MCF 10A (cell line): ENCODE results near the gene C1orf94. TPM values are rescaled to one million over a fixed set of nuclear protein-coding genes. Genes with fewer than 3 reads are reported as not detected.

Source experiments
- BruUV-seq: library from RNA; stranded (reverse); fragments of 400-500 nt; replicated peaks from 2 replicates; lab custom pipeline; 2021; lab: Mats Ljungman, UMichigan
- CTCF ChIA-PET: fragments of 300-600 bp; sonication (Branson Sonifier 250); formaldehyde crosslinking; extraction: SDS; loops from one replicate; lab custom pipeline; 2021; ENCODE audit warnings: antibody characterized with exemption, inconsistent platforms; lab: Yijun Ruan, JAX
- POLR2A ChIA-PET: fragments of 300-600, 350-650 bp; sonication (Branson Sonifier 250); formaldehyde crosslinking; extraction: SDS; loops from one replicate; lab custom pipeline; 2020; ENCODE audit warnings: antibody characterized with exemption, inconsistent platforms; lab: Yijun Ruan, JAX
- DNase-seq: peaks from one replicate; pipeline ENCODE4 v3.0.0-alpha.2; 2018; ENCODE audit not compliant: unreplicated experiment
- H3K27ac Mint-ChIP-seq: one replicate; pipeline ENCODE4 v1.8.0; 2022; ENCODE audit warnings: mild to moderate bottlenecking, low read depth, mixed read lengths; ENCODE audit not compliant: unreplicated experiment
- H3K27me3 Mint-ChIP-seq: one replicate; pipeline ENCODE4 v1.8.0; 2022; ENCODE audit warnings: mixed read lengths; ENCODE audit not compliant: insufficient read depth, unreplicated experiment
- H3K36me3 Mint-ChIP-seq: one replicate; pipeline ENCODE4 v1.8.0; 2022; ENCODE audit warnings: mild to moderate bottlenecking, moderate library complexity, mixed read lengths; ENCODE audit not compliant: insufficient read depth, unreplicated experiment
- H3K4me1 Mint-ChIP-seq: one replicate; pipeline ENCODE4 v1.8.0; 2022; ENCODE audit warnings: mixed read lengths; ENCODE audit not compliant: insufficient read depth, unreplicated experiment
- H3K4me3 Mint-ChIP-seq: one replicate; pipeline ENCODE4 v1.8.0; 2022; ENCODE audit warnings: mild to moderate bottlenecking, moderate library complexity, mixed read lengths; ENCODE audit not compliant: unreplicated experiment
- H3K9me3 Mint-ChIP-seq: one replicate; pipeline ENCODE4 v1.8.0; 2022; ENCODE audit warnings: mixed read lengths; ENCODE audit not compliant: unreplicated experiment
- intact Hi-C: fragments of 100-400 bp; cut with micrococcal nuclease; formaldehyde crosslinking; loops from 2 replicates; pipeline ENCODE4 v1.14.1; 2022
- total RNA-seq: library from RNA; stranded (reverse); gene quantifications from 2 replicates; pipeline ENCODE4 v1.2.3, GENCODE V29; 2022
- TF ChIP-seq, protein P1 (sequence below): fragments of 200-600 bp; IDR thresholded peaks from one replicate; pipeline ENCODE4 v1.8.0; 2022; ENCODE audit warnings: antibody characterized with exemption, mild to moderate bottlenecking; ENCODE audit not compliant: unreplicated experiment

C1orf94 gene
- total RNA-seq, 1 experiment from 2014 or later, result not detected

DNA sequence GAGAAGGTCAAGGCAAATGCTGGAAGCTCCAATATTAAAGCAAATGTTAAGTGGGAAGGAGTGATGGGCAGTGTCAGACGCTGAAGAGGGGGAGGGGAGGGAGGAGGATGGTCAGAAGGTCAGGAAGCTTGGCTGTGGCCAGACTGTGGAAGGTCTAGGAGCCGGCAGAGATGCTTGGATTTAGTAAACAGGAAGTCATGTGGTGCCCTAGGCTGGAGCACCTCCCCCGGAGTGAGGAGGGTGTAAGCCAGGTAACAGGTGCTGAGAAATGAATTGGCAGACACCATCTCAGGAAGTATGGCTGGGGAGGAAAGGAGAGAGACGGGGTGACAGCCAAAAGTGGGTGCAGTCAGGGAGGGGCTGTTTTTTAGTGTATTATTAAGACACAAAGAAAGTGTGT, 29.4 kb upstream of the C1orf94 start:
- H3K27me3 Mint-ChIP-seq, result no peaks in the 10 kb centered on the region
- no peak overlapping the region for H3K27ac Mint-ChIP-seq
- CTCF ChIA-PET, result no interaction called here
- TF ChIP-seq, protein P1, sequence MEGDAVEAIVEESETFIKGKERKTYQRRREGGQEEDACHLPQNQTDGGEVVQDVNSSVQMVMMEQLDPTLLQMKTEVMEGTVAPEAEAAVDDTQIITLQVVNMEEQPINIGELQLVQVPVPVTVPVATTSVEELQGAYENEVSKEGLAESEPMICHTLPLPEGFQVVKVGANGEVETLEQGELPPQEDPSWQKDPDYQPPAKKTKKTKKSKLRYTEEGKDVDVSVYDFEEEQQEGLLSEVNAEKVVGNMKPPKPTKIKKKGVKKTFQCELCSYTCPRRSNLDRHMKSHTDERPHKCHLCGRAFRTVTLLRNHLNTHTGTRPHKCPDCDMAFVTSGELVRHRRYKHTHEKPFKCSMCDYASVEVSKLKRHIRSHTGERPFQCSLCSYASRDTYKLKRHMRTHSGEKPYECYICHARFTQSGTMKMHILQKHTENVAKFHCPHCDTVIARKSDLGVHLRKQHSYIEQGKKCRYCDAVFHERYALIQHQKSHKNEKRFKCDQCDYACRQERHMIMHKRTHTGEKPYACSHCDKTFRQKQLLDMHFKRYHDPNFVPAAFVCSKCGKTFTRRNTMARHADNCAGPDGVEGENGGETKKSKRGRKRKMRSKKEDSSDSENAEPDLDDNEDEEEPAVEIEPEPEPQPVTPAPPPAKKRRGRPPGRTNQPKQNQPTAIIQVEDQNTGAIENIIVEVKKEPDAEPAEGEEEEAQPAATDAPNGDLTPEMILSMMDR, result no peak
- H3K36me3 Mint-ChIP-seq, result peaks cover 7% of the 10 kb centered on the region
- POLR2A ChIA-PET, result no interaction called here
- peaks cover 22% of the 10 kb centered on the region for H3K9me3 Mint-ChIP-seq
- intact Hi-C loops, result no loop called here
- DNase-seq, result no peak
- no peaks in the 10 kb centered on the region for H3K4me1 Mint-ChIP-seq
- BruUV-seq, result no TSS peak
- H3K4me3 Mint-ChIP-seq, result no peak overlapping the region

DNA sequence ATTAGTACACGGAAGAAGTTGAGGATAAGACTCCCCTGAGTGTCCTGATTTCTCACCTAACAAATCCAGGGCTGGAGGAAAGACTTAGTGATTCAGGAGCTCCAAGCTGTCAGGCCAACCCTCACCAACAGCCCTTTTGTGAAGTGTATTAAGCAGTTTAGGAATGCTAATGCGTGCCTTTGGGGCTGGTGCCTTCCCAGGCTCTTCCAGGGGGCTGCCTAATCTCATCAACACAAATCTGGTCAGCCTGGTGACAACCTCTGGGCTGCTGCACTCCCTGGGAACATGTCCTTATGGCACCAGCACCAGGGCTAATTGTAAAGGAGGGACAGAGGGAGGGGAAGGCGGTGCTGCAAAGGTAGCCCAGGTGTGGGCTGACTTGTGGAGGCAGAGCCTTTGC, 27.2 kb upstream of the C1orf94 start:
- no peak for DNase-seq
- CTCF ChIA-PET, result no interaction called here
- Mint-ChIP-seq H3K36me3 (peaks cover 7% of the 10 kb centered on the region), H3K4me3 (no peak overlapping the region), H3K9me3 (peaks cover 37% of the 10 kb centered on the region), H3K27ac (no peak overlapping the region), H3K4me1 (no peaks in the 10 kb centered on the region), H3K27me3 (no peaks in the 10 kb centered on the region)
- no TSS peak for BruUV-seq
- POLR2A ChIA-PET, result no interaction called here
- intact Hi-C loops, result no loop called here
- TF ChIP-seq, protein P1, result no peak

DNA sequence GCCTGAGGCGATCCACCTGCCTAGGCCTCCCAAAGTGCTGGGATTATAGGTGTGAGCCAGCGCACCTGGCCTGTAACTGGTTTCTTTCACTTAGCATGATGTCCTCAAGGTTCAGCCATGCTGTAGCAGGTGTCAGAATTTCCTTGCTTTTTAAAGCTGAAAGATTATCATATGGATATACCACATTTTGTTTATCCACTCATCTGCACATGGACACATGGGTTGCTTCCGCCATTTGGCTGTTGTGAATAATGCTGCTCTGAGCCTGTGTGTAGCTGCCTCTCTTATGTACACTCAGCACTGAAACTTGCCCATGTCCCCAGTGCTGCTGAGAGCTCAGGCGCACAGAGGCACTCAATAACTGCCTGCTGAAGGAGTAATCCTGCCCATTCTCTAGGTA, 23.5 kb upstream of the C1orf94 start:
- no peak overlapping the region for H3K27ac Mint-ChIP-seq
- ChIA-PET CTCF (interaction anchor here (0.9 to 1.1 kb wide), 2 partner anchors 28 to 39 kb away, joined by 3 read pairs; no protein-coding TSS in a partner anchor), POLR2A (no interaction called here)

DNA sequence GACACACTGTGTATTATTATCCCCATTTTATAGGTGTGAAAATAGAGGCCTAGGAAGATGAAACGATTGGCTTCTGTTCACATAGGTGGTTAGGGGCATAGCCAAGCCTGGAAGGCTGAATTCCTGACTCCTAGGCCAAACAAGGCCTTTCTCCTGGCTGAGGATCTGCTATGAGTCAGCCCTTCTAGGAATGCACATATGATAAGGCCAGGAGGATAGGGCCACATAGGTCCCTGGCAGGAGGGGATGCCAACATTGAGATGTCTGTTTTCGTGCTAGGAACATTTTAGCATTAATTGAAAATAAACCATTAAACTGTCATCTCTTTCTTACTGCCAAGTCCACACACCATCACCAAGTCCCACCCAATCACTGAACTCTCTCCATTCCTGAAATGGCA, 20.8 kb upstream of the C1orf94 start:
- ChIA-PET CTCF (interaction anchor here (0.6 to 0.7 kb wide), 2 partner anchors 9 to 254 kb away, joined by 3 read pairs; partner anchors contain the start of gene CSMD2), POLR2A (no interaction called here)
- no TSS peak for BruUV-seq
- TF ChIP-seq, protein P1, result no peak
- DNase-seq, result no peak
- Mint-ChIP-seq H3K27me3 (no peaks in the 10 kb centered on the region), H3K9me3 (peaks cover 47% of the 10 kb centered on the region), H3K27ac (no peak overlapping the region), H3K4me3 (no peak overlapping the region), H3K36me3 (no peaks in the 10 kb centered on the region), H3K4me1 (no peaks in the 10 kb centered on the region)
- intact Hi-C loops, result no loop called here

More for the DNA sequence above, 23.5 kb upstream of the C1orf94 start:
- Mint-ChIP-seq H3K27me3 (no peaks in the 10 kb centered on the region), H3K4me1 (no peaks in the 10 kb centered on the region), H3K9me3 (peaks cover 36% of the 10 kb centered on the region), H3K36me3 (peaks cover 7% of the 10 kb centered on the region), H3K4me3 (no peak overlapping the region)
- intact Hi-C loops, result no loop called here
- no TSS peak for BruUV-seq
- TF ChIP-seq, protein P1, result no peak
- DNase-seq, result no peak
